ENCODE results near the gene HMGCLL1.

GRCh38 chr6:55492259-55492658 lies 86.7 kb downstream of the HMGCLL1 start:
- TF ChIP-seq ATF1 (CRISPR knock-in tag; IDR thresholded peaks at IDR 0.05): no peak
- no peak for TF ChIP-seq FOXK1 (CRISPR knock-in tag; IDR thresholded peaks at IDR 0.05)
- TF ChIP-seq, protein P1, sequence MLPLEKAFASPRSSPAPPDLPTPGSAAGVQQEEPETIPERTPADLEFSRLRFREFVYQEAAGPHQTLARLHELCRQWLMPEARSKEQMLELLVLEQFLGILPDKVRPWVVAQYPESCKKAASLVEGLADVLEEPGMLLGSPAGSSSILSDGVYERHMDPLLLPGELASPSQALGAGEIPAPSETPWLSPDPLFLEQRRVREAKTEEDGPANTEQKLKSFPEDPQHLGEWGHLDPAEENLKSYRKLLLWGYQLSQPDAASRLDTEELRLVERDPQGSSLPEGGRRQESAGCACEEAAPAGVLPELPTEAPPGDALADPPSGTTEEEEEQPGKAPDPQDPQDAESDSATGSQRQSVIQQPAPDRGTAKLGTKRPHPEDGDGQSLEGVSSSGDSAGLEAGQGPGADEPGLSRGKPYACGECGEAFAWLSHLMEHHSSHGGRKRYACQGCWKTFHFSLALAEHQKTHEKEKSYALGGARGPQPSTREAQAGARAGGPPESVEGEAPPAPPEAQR (CRISPR knock-in tag; IDR thresholded peaks at IDR 0.05): no peak
- TF ChIP-seq IRF2 (CRISPR knock-in tag; IDR thresholded peaks at IDR 0.05; ENCODE audit: borderline replicate concordance, low read depth): no peak
- TF ChIP-seq, protein P2, sequence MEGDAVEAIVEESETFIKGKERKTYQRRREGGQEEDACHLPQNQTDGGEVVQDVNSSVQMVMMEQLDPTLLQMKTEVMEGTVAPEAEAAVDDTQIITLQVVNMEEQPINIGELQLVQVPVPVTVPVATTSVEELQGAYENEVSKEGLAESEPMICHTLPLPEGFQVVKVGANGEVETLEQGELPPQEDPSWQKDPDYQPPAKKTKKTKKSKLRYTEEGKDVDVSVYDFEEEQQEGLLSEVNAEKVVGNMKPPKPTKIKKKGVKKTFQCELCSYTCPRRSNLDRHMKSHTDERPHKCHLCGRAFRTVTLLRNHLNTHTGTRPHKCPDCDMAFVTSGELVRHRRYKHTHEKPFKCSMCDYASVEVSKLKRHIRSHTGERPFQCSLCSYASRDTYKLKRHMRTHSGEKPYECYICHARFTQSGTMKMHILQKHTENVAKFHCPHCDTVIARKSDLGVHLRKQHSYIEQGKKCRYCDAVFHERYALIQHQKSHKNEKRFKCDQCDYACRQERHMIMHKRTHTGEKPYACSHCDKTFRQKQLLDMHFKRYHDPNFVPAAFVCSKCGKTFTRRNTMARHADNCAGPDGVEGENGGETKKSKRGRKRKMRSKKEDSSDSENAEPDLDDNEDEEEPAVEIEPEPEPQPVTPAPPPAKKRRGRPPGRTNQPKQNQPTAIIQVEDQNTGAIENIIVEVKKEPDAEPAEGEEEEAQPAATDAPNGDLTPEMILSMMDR (IDR thresholded peaks at IDR 0.05): no peak
- no peak for TF ChIP-seq NFYB (CRISPR knock-in tag; conservative IDR thresholded peaks at IDR 0.05; ENCODE audit: low read depth)
- TF ChIP-seq FOXJ3 (CRISPR knock-in tag; IDR thresholded peaks at IDR 0.05; ENCODE audit: borderline replicate concordance): no peak
- no peak for TF ChIP-seq ZBTB21 (CRISPR knock-in tag; IDR thresholded peaks at IDR 0.05; ENCODE audit: borderline replicate concordance)
- TF ChIP-seq ELF4 (CRISPR knock-in tag; IDR thresholded peaks at IDR 0.05; ENCODE audit: low read depth): no peak
- TF ChIP-seq USF2 (CRISPR knock-in tag; IDR thresholded peaks at IDR 0.05): no peak
- no peak for TF ChIP-seq ZNF396 (CRISPR knock-in tag; IDR thresholded peaks at IDR 0.05; ENCODE audit: borderline replicate concordance)

All from WTC11 (cell line).